GM19035 (cell line): ENCODE measurements around the gene GATA6.

Source experiments
- ATAC-seq: cut with Tn5 transposase; IDR thresholded peaks from one replicate; pipeline ENCODE4 v1.9.1; 2021; ENCODE audit not compliant: unreplicated experiment

The GATA6 gene

GRCh38 chr18:22166069-22166950, 3.1 kb upstream of the GATA6 start:
- ATAC-seq: no peak

- no peak for ATAC-seq
Measured at GRCh38 chr18:22167091-22167470, 2.3 kb upstream of the GATA6 start.

- ATAC-seq: no peak
Measured at GRCh38 chr18:22167471-22168241, 1.7 kb upstream of the GATA6 start.

GRCh38 chr18:22168360-22168921, 948 bp upstream of the GATA6 start:
- no peak for ATAC-seq

- no peak for ATAC-seq
Measured at GRCh38 chr18:22169889-22170420, 566 bp downstream of the GATA6 start.

- ATAC-seq: no peak
Measured at GRCh38 chr18:22170421-22171257, 1.2 kb downstream of the GATA6 start.

- ATAC-seq: no peak
Measured at GRCh38 chr18:22171258-22172119, 2.1 kb downstream of the GATA6 start.

GRCh38 chr18:22172120-22172582, 2.8 kb downstream of the GATA6 start:
- ATAC-seq: no peak

GRCh38 chr18:22172594-22173049, 3.2 kb downstream of the GATA6 start:
- ATAC-seq: no peak

- no peak for ATAC-seq
Measured at GRCh38 chr18:22173221-22173927, 4.0 kb downstream of the GATA6 start.

- no peak for ATAC-seq
Measured at GRCh38 chr18:22173928-22174301, 4.5 kb downstream of the GATA6 start.

GRCh38 chr18:22174341-22175145, 5.2 kb downstream of the GATA6 start:
- ATAC-seq: no peak

- ATAC-seq: no peak
Measured at GRCh38 chr18:22175346-22175745, 6.0 kb downstream of the GATA6 start.

- no peak for ATAC-seq
Measured at GRCh38 chr18:22176420-22177326, 7.3 kb downstream of the GATA6 start.

- no peak for ATAC-seq
Measured at GRCh38 chr18:22177327-22177871, 8.0 kb downstream of the GATA6 start.

- no peak for ATAC-seq
Measured at GRCh38 chr18:22179174-22179573, 9.8 kb downstream of the GATA6 start.

- ATAC-seq: no peak
Measured at GRCh38 chr18:22179631-22180030, 10.2 kb downstream of the GATA6 start.
